ENCODE data around the gene EMILIN2.

Gene EMILIN2

GRCh38 chr18:2900684-2901422, 54.0 kb downstream of the EMILIN2 start:
- no peak for DNase-seq (ENCODE audit: low spot score)

- no peak for DNase-seq (ENCODE audit: low spot score)
Observed at GRCh38 chr18:2901423-2901985, 54.7 kb downstream of the EMILIN2 start.

GRCh38 chr18:2902327-2902726, 55.5 kb downstream of the EMILIN2 start:
- no peak for DNase-seq (ENCODE audit: low spot score)

- no peak for DNase-seq (ENCODE audit: low spot score)
Observed at GRCh38 chr18:2903006-2903405, 56.2 kb downstream of the EMILIN2 start.

GRCh38 chr18:2905854-2906703, 59.3 kb downstream of the EMILIN2 start:
- DNase-seq (ENCODE audit: low spot score), result no peak

GRCh38 chr18:2906704-2907549, 60.1 kb downstream of the EMILIN2 start:
- no peak for DNase-seq (ENCODE audit: low spot score)

GRCh38 chr18:2907550-2908135, 60.8 kb downstream of the EMILIN2 start:
- DNase-seq (ENCODE audit: low spot score), result no peak

GRCh38 chr18:2908166-2908945, 61.5 kb downstream of the EMILIN2 start:
- no peak for DNase-seq (ENCODE audit: low spot score)

GRCh38 chr18:2908946-2909335, 62.1 kb downstream of the EMILIN2 start:
- DNase-seq (ENCODE audit: low spot score), result no peak

- DNase-seq (ENCODE audit: low spot score), result no peak
Observed at GRCh38 chr18:2909431-2910140, 62.8 kb downstream of the EMILIN2 start.

GRCh38 chr18:2910261-2910660, 63.5 kb downstream of the EMILIN2 start:
- no peak for DNase-seq (ENCODE audit: low spot score)

GRCh38 chr18:2910751-2911425, 64.1 kb downstream of the EMILIN2 start:
- no peak for DNase-seq (ENCODE audit: low spot score)

GRCh38 chr18:2911533-2911932, 64.7 kb downstream of the EMILIN2 start:
- DNase-seq (ENCODE audit: low spot score), result no peak

GRCh38 chr18:2912357-2913299, 65.8 kb downstream of the EMILIN2 start:
- no peak for DNase-seq (ENCODE audit: low spot score)

- no peak for DNase-seq (ENCODE audit: low spot score)
Observed at GRCh38 chr18:2913398-2914005, 66.7 kb downstream of the EMILIN2 start.

GRCh38 chr18:2914185-2914880, 67.5 kb downstream of the EMILIN2 start:
- no peak for DNase-seq (ENCODE audit: low spot score)

GRCh38 chr18:2914881-2915240, 68.1 kb downstream of the EMILIN2 start:
- no peak for DNase-seq (ENCODE audit: low spot score)
